GM12864 (cell line): ENCODE measurements around the gene FANCG.

Source experiments
- DNase-seq: peaks from one replicate; pipeline ENCODE4 v3.0.0-alpha.2; 2011; ENCODE audit warnings: low read depth
- H3K4me3 ChIP-seq: 2 replicates; pipeline ENCODE4 v1.5.1; 2011; ENCODE audit warnings: mild to moderate bottlenecking, low read depth, low read length, control low read depth
- TF ChIP-seq, protein P1 (sequence below): IDR thresholded peaks from 2 replicates; pipeline ENCODE4 v1.5.1; 2011; ENCODE audit warnings: low read depth, mild to moderate bottlenecking, moderate library complexity, low read length, control low read depth, inconsistent platforms; ENCODE audit errors: missing control alignments

Gene FANCG

DNA sequence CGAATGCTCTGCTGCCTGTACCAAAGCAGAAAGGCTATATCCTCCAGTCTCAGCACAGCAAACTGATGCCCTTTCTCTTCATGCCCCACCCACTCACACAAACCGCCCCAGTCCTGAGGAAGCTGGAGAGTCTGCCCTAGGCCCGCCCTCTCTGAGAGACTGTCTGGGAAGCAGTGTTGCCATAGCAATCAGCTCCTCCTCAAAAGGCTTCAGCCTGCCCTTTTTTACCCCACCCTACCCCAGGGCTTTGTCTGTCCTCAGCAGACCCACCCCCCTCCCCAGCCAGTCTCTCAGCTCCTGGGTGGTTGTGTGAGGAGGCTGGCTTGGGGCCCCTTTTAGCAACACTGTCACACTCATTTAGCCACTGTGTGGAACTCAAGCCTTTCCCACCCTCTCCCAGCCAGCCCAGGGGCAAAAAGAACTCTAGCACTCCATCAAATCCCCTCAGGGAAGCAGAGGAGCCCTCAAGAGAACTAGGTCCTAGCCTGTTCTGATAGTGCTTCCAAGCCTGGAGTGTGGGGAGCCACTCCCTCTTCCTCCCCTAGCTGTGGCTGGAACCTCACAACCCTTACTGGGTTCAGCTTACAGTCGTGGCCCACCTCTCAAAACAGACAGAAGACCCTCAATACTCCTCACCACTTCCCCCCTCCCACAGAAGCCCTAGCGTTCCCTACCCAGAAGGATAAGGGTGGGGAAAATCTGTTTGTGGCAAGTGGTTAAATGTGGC is 34.5 kb upstream of the FANCG start:
- peak overlapping the region; percentile 80 for H3K4me3 ChIP-seq
- DNase-seq: peak; percentile 54
- TF ChIP-seq, protein P1, sequence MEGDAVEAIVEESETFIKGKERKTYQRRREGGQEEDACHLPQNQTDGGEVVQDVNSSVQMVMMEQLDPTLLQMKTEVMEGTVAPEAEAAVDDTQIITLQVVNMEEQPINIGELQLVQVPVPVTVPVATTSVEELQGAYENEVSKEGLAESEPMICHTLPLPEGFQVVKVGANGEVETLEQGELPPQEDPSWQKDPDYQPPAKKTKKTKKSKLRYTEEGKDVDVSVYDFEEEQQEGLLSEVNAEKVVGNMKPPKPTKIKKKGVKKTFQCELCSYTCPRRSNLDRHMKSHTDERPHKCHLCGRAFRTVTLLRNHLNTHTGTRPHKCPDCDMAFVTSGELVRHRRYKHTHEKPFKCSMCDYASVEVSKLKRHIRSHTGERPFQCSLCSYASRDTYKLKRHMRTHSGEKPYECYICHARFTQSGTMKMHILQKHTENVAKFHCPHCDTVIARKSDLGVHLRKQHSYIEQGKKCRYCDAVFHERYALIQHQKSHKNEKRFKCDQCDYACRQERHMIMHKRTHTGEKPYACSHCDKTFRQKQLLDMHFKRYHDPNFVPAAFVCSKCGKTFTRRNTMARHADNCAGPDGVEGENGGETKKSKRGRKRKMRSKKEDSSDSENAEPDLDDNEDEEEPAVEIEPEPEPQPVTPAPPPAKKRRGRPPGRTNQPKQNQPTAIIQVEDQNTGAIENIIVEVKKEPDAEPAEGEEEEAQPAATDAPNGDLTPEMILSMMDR: no peak

DNA sequence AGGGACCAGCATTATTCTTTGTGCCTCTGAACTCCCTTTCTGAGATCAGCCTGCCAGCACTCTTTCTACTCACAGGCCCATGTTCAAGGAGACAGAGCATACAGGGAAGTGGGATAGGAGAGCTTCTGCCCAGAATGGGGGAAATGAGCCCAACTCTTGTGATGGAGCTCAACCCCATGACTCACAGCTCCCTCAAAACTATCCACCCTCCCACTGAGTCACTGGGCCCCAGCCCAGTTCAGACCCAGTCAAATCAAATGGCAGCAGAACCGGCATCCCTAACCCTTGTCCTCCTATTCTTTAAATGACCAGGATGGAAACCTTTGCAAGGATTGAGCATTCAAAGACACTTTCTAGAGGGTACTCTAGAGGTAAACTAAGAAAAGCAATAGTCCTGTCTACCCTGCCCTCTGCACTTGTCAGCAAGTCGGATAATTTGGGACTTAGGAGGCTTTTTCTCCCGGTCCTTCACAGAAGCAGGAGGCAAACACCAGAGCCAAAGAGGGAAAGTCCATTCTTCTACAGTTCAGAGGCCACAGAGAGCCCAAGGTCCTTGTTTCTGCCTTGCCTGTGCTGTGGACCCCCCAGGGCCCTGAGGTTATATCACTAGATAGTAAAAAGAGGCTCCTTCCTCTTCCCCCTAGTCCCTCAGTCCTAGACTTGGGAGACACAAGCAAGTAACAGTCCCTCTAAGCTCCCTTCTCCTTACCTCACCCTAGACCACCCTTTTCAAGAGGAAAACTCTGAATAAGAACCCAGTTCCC is 32.7 kb upstream of the FANCG start:
- TF ChIP-seq, protein P1: no peak
- H3K4me3 ChIP-seq: no peak overlapping the region
- DNase-seq: no peak

DNA sequence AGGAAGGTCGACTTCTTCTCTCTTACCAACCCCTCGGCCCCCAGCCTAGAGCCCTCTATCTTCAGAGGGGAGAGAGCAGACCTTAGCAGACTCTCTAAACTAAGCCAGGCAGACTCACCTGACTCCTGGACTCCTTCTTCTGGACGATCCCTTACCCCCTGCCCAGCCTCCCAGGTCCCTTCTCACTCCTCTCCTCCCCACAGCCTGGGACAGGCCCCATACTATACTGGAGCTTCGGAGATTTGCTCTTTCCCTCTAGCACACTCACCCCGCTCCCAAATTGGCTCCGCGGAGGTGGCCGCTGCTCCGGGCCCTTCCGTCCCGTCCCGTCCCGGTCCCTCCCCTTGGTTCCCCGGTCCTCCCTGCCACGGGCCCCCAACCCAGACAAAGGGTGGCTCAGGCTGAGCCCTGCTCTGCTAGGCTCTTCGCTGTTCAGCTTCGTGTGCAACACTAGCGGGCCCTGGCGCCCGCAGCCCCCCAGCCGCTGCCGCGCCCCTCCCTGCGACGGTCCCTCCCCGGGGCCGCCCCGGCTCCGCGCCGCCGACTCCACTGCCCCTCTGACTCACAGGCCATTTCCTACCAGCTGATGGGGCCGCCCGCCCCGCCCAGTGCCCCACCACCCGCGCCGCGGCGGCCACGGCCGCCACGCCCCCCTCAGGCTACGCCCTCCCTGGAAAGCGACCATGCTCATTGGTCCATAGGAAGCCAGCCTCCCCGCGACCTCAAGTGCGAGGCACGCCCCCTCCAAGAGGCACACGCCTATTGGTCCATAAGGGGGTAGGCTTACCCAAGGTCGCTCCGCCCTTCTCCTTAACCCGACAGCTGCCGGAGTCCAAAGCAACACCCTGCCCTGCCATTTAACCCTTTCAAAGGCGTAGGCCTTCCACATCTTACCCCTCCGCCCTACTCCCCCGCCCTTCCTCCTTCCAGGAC is 31.5 kb upstream of the FANCG start:
- DNase-seq: peak; percentile 94
- TF ChIP-seq, protein P1: no peak
- peak overlapping the region; percentile 56 for H3K4me3 ChIP-seq

DNA sequence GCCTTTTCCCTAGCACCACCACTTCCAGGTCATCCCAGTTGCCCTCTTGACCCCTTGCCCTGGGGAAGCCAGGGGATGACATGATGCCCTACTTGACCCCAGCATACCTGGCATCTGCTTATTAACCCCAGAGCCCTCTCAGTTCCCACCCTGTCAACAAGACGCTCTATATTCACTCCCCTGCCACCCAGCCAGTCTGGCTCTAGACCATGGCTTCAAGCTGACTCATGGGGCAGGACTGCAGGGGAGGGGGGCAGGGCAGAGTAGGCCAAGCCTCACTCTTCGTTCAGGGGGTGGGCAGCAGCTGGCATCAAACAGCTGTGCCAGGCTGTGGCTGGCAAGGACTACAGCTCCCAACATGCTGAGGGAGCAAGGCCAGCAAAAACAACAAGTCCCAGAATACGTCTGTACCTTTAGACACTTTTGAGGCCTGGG is 30.6 kb upstream of the FANCG start:
- TF ChIP-seq, protein P1: no peak
- no peak overlapping the region for H3K4me3 ChIP-seq
- DNase-seq: no peak

DNA sequence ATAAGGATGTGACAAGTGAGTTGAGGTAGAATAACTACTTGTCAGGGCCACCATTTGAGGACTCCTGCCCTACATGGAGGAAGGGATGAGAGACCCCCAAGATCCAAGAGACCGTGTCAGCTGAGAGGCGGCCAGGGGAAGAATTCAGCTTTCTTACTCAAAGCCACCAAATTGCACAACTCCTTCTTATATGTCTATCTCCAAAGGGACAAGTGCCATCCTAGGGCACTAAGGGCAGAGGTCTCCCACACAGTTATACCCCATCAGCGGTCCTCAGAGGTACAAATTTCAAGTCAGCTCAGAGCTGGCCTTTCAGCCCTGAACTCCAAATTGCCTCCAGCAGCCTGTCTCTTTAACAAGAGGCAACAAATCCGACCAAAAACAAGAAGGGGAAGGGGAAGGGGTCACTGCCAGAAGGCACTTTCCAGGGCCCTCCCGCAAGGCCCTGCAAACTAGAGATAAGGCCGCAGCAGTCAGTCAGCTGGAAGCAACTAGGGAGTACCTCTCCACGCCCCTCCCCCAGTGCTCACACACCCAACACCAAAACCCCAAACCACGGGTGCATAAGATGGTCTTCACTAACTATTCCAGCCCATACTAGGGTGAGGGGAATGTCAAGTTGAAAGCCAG is 29.3 kb upstream of the FANCG start:
- H3K4me3 ChIP-seq: no peak overlapping the region
- DNase-seq: no peak
- TF ChIP-seq, protein P1: no peak

DNA sequence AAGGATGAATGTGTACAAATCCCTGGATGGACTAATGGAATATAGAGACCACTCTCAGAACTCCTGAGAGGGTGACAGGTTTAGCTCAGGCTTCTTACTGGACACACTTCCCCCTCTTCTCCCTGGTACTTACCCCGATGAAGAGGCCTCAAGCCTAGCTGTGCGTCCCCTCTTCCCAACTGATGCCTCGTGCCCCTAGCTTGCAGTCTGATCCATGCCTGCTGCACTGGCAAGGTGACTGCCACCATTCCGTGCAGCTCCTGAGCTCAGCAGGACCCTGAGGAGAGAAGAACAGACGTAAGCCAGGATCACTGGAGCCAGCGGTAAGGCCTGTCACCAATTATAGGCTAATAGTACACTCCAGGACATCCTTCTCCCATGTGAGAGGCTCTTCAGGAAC is 28.7 kb upstream of the FANCG start:
- no peak for DNase-seq
- H3K4me3 ChIP-seq: no peak overlapping the region
- TF ChIP-seq, protein P1: no peak
